Fibroblast of lung (primary cell): ENCODE results near the gene NEDD4L. TPM values are rescaled to one million over a fixed set of nuclear protein-coding genes. Genes with fewer than 3 reads are reported as not detected.
A peak's percentile ranks its signal among the peaks of the same experiment; 100 is the strongest.

Experiments
- DNase-seq, 2 donors: peaks; one replicate each; pipeline versions ENCODE4 v3.0.0 to v3.0.0-alpha.2; 2010; ENCODE audit warnings: low read depth in 2 of 2
- H2AFZ ChIP-seq: 2 replicates; pipeline ENCODE4 v1.5.1; 2012; ENCODE audit warnings: low read length, control low read depth, inconsistent platforms
- H3K27ac ChIP-seq: 2 replicates; pipeline ENCODE4 v1.5.1; 2011; ENCODE audit warnings: low read length, control low read depth; ENCODE audit not compliant: insufficient read depth
- H3K27me3 ChIP-seq: 2 replicates; pipeline ENCODE4 v1.5.1; 2011; ENCODE audit warnings: mild to moderate bottlenecking, low read length; ENCODE audit not compliant: control insufficient read depth, insufficient read depth
- H3K36me3 ChIP-seq: 2 replicates; pipeline ENCODE4 v1.5.1; 2011; ENCODE audit warnings: low read length; ENCODE audit not compliant: control insufficient read depth, insufficient read depth
- H3K4me1 ChIP-seq: 2 replicates; pipeline ENCODE4 v1.5.1; 2011; ENCODE audit warnings: low read length; ENCODE audit not compliant: control insufficient read depth, insufficient read depth; ENCODE audit errors: extremely low read depth
- H3K4me2 ChIP-seq: 2 replicates; pipeline ENCODE4 v1.5.1; 2011; ENCODE audit warnings: low read length, control low read depth; ENCODE audit not compliant: insufficient read depth; ENCODE audit errors: extremely low read depth
- H3K4me3 ChIP-seq, 4 experiments: fragments of 200-600 bp in 1 of 4; sonication (generic) in 1 of 4; replicated peaks in 1 of 4; 2 replicates each; pipeline ENCODE4 v1.5.1; 2011 to 2016; ENCODE audit warnings: low read length in 4 of 4, low read depth in 3 of 4, mild to moderate bottlenecking in 3 of 4, control low read depth in 2 of 4, inconsistent platforms in 1 of 4, mixed read lengths in 1 of 4; ENCODE audit not compliant: insufficient read depth in 1 of 4; ENCODE audit errors: control extremely low read depth in 1 of 4
- H3K79me2 ChIP-seq: 2 replicates; pipeline ENCODE4 v1.5.1; 2012; ENCODE audit warnings: mild to moderate bottlenecking, low read length, inconsistent platforms; ENCODE audit not compliant: control insufficient read depth, insufficient read depth
- H3K9ac ChIP-seq: 2 replicates; pipeline ENCODE4 v1.5.1; 2011; ENCODE audit warnings: mild to moderate bottlenecking, low read length, control low read depth; ENCODE audit not compliant: insufficient read depth
- H3K9me3 ChIP-seq: 2 replicates; pipeline ENCODE4 v1.5.1; 2012; ENCODE audit warnings: low read depth, low read length; ENCODE audit not compliant: control insufficient read depth, insufficient read depth
- H4K20me1 ChIP-seq: 2 replicates; pipeline ENCODE4 v1.5.1; 2011; ENCODE audit warnings: low read length; ENCODE audit not compliant: control insufficient read depth, insufficient read depth; ENCODE audit errors: extremely low read depth
- EZH2 ChIP-seq: IDR thresholded peaks from 2 replicates; pipeline ENCODE4 v1.5.1; 2012; ENCODE audit warnings: low read length, control low read depth, mild to moderate bottlenecking; ENCODE audit errors: missing control alignments
- polyA plus RNA-seq, 2 donors: library from polyadenylated mRNA; depleted of rRNA in 1 of 2; stranded (reverse) in 1 of 2; unstranded in 1 of 2; fragments of >200 nt; gene quantifications; 2 replicates each; pipeline ENCODE4 v1.2.1, GENCODE V29; 2011 to 2012; ENCODE audit warnings: missing spikeins in 1 of 2
- total RNA-seq: library from RNA; depleted of rRNA; stranded (reverse); fragments of >200 nt; gene quantifications from 2 replicates; pipeline ENCODE4 v1.2.1, GENCODE V29; 2014
- TF ChIP-seq, protein P1 (sequence below), 2 donors: IDR thresholded peaks in 1 of 2; conservative IDR thresholded peaks in 1 of 2; 1 replicate in 1 of 2; 2 replicates in 1 of 2; pipeline ENCODE4 v1.5.1; 2011 to 2012; ENCODE audit warnings: low read length in 2 of 2, control low read depth in 1 of 2, inconsistent platforms in 1 of 2, low read depth in 1 of 2, mild to moderate bottlenecking in 1 of 2

NEDD4L gene
- total and polyA plus RNA-seq, 2 donors (not counting 1 experiment from before 2014, with no cell fraction given): 5.5 to 18.7 TPM

DNA sequence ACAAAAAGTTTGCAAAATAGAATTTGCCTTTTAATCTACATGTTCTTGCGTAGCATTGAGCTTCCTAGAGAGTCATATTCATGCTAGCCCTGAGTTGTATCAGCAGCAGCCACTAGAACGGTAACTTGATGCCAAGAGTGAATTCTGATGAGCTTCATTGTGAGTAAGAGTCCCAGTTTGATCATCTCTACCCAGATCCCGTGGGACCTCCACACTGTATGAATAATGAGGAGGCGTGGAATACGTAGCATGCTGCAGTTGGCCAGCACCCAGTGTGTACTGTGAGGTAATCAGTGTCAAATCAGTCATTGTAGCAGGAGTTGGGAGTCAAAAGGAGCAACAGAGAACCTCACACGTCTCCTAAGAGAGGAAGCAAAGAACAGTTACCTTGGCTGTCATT, 197.9 kb downstream of the NEDD4L start:
- H2AFZ ChIP-seq: no peak overlapping the region
- no peaks in the 10 kb centered on the region for H3K36me3 ChIP-seq
- DNase-seq: peak; percentile 81 to 94
- no peaks in the 10 kb centered on the region for H3K79me2 ChIP-seq
- TF ChIP-seq, protein P1, sequence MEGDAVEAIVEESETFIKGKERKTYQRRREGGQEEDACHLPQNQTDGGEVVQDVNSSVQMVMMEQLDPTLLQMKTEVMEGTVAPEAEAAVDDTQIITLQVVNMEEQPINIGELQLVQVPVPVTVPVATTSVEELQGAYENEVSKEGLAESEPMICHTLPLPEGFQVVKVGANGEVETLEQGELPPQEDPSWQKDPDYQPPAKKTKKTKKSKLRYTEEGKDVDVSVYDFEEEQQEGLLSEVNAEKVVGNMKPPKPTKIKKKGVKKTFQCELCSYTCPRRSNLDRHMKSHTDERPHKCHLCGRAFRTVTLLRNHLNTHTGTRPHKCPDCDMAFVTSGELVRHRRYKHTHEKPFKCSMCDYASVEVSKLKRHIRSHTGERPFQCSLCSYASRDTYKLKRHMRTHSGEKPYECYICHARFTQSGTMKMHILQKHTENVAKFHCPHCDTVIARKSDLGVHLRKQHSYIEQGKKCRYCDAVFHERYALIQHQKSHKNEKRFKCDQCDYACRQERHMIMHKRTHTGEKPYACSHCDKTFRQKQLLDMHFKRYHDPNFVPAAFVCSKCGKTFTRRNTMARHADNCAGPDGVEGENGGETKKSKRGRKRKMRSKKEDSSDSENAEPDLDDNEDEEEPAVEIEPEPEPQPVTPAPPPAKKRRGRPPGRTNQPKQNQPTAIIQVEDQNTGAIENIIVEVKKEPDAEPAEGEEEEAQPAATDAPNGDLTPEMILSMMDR (conservative IDR thresholded peaks at IDR 0.05 in 1 of 2, IDR thresholded peaks at IDR 0.05 in 1 of 2; ENCODE audit: low read depth in 1 of 2, low read length in 2 of 2): no peak
- TF ChIP-seq EZH2: no peak
- no peak overlapping the region for H3K4me3 ChIP-seq
- no peaks in the 10 kb centered on the region for H3K9me3 ChIP-seq
- H3K27me3 ChIP-seq: no peaks in the 10 kb centered on the region
- peaks cover 8% of the 10 kb centered on the region for H3K4me1 ChIP-seq
- H4K20me1 ChIP-seq: no peaks in the 10 kb centered on the region
- H3K4me2 ChIP-seq: no peak overlapping the region
- H3K27ac ChIP-seq: no peak overlapping the region
- H3K9ac ChIP-seq: no peak overlapping the region

DNA sequence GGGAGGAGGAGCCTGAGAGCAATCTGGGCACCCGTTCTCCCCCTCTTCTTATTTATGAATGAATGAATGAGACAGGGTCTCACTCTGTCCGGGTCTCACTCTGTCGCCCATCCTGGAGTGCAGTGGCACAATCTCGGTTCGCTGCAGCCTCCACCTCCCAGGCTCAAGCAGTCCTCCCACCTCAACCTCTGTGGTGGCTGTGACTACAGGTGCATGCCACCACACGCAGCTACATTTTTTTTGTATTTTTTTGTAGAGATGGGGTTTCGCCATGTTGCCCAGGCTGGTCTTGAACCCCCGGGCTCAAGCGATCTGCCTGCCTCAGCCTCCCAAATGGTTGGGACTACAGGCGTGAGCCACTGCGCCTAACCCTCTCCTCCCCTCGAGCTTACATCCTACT, 198.4 kb downstream of the NEDD4L start:
- Histone ChIP-seq H3K9me3 (no peaks in the 10 kb centered on the region), H2AFZ (no peak overlapping the region), H3K27me3 (no peaks in the 10 kb centered on the region), H3K9ac (no peak overlapping the region), H3K79me2 (no peaks in the 10 kb centered on the region), H3K4me3 (no peak overlapping the region), H3K27ac (no peak overlapping the region), H3K36me3 (no peaks in the 10 kb centered on the region), H3K4me2 (no peak overlapping the region), H3K4me1 (peaks cover 9% of the 10 kb centered on the region), H4K20me1 (no peaks in the 10 kb centered on the region)
- TF ChIP-seq EZH2: no peak
- TF ChIP-seq, protein P1 (conservative IDR thresholded peaks at IDR 0.05 in 1 of 2, IDR thresholded peaks at IDR 0.05 in 1 of 2; ENCODE audit: low read depth in 1 of 2, low read length in 2 of 2): no peak
- no peak for DNase-seq

DNA sequence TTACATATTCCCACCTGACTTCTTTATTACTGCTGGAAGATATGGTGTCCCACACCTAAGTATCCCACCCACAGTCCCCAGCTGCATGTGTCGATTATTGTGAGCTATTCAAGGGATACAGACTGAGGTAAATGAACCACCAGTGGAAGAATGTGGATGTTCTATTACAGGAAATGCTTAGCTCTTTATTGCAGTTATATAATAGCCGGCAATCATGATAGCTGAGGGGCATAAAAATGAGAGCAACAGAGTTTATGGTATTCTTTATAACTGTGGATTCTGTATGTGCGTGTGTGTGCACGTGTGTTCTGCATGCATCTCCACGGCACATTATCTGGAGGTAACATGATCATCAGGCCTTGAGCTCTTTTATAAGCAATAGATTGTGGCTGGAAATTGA, 198.9 kb downstream of the NEDD4L start:
- H3K9ac ChIP-seq: no peak overlapping the region
- no peaks in the 10 kb centered on the region for H3K36me3 ChIP-seq
- H3K4me1 ChIP-seq: peaks cover 12% of the 10 kb centered on the region
- no peak overlapping the region for H3K4me2 ChIP-seq
- H3K27me3 ChIP-seq: no peaks in the 10 kb centered on the region
- H3K27ac ChIP-seq: no peak overlapping the region
- DNase-seq: no peak
- H3K79me2 ChIP-seq: no peaks in the 10 kb centered on the region
- TF ChIP-seq EZH2: no peak
- TF ChIP-seq, protein P1 (conservative IDR thresholded peaks at IDR 0.05 in 1 of 2, IDR thresholded peaks at IDR 0.05 in 1 of 2; ENCODE audit: low read depth in 1 of 2, low read length in 2 of 2): no peak
- no peak overlapping the region for H2AFZ ChIP-seq
- no peaks in the 10 kb centered on the region for H4K20me1 ChIP-seq
- H3K9me3 ChIP-seq: no peaks in the 10 kb centered on the region
- H3K4me3 ChIP-seq: no peak overlapping the region
